CD14-positive monocyte (primary cell): ENCODE data around the gene YBX3. TPM values are rescaled to one million over a fixed set of nuclear protein-coding genes. Genes with fewer than 3 reads are reported as not detected.

Experiments
- DNase-seq, 3 donors: peaks; one replicate each; pipeline ENCODE4 v3.0.0-alpha.2; 2011 to 2022
- H2AFZ ChIP-seq: 2 replicates; pipeline ENCODE4 v1.6.0; 2012; ENCODE audit warnings: mild to moderate bottlenecking, low read depth, low read length, inconsistent platforms; ENCODE audit not compliant: insufficient read depth, poor library complexity, severe bottlenecking
- H3K27ac ChIP-seq, 2 donors: 1 replicate in 1 of 2; 2 replicates in 1 of 2; pipeline ENCODE4 v1.5.1; 2012 to 2013; ENCODE audit warnings: low read length in 2 of 2, control low read depth in 1 of 2, inconsistent platforms in 1 of 2, low read depth in 1 of 2, mild to moderate bottlenecking in 1 of 2
- H3K27me3 ChIP-seq, 2 donors: one replicate each; pipeline versions ENCODE4 v1.6.0 to v1.6.1; 2011 to 2013; ENCODE audit warnings: low read length in 2 of 2; ENCODE audit not compliant: control insufficient read depth in 2 of 2, insufficient read depth in 2 of 2
- H3K36me3 ChIP-seq, 2 donors: replicated peaks in 1 of 2; 1 replicate in 1 of 2; 2 replicates in 1 of 2; pipeline versions ENCODE4 v1.5.1 to v1.6.1; 2012 to 2013; ENCODE audit warnings: low read length in 2 of 2, control low read depth in 1 of 2, inconsistent platforms in 1 of 2, mild to moderate bottlenecking in 1 of 2; ENCODE audit not compliant: insufficient read depth in 2 of 2, control insufficient read depth in 1 of 2
- H3K4me1 ChIP-seq, 2 donors: 1 replicate in 1 of 2; 2 replicates in 1 of 2; pipeline versions ENCODE4 v1.5.1 to v1.6.1; 2012 to 2013; ENCODE audit warnings: low read length in 2 of 2, control low read depth in 1 of 2, inconsistent platforms in 1 of 2, mild to moderate bottlenecking in 1 of 2, moderate library complexity in 1 of 2; ENCODE audit not compliant: insufficient read depth in 2 of 2, control insufficient read depth in 1 of 2
- H3K4me2 ChIP-seq: replicated peaks from 2 replicates; pipeline ENCODE3; 2012; ENCODE audit warnings: low read length, moderate library complexity, mild to moderate bottlenecking; ENCODE audit not compliant: poor library complexity, severe bottlenecking; ENCODE audit errors: extremely low read depth
- H3K4me3 ChIP-seq, 3 experiments: fragments of 200-600 bp in 1 of 3; sonication (generic) in 1 of 3; replicated peaks in 1 of 3; 1 replicate in 2 of 3; 2 replicates in 1 of 3; pipeline ENCODE4 v1.5.1; 2011 to 2013; ENCODE audit warnings: low read length in 3 of 3, mild to moderate bottlenecking in 3 of 3, control low read depth in 2 of 3, low read depth in 2 of 3, inconsistent platforms in 1 of 3, moderate library complexity in 1 of 3
- H3K79me2 ChIP-seq: 2 replicates; pipeline ENCODE4 v1.6.0; 2012; ENCODE audit warnings: mild to moderate bottlenecking, control low read depth, inconsistent platforms, low read length, moderate library complexity; ENCODE audit not compliant: insufficient read depth
- H3K9ac ChIP-seq: 2 replicates; pipeline ENCODE4 v1.6.0; 2017; ENCODE audit warnings: low read length, mild to moderate bottlenecking; ENCODE audit not compliant: insufficient read depth, poor library complexity, severe bottlenecking
- H3K9me3 ChIP-seq, 2 donors: replicated peaks in 1 of 2; 1 replicate in 1 of 2; 2 replicates in 1 of 2; pipeline versions ENCODE4 v1.5.1 to v1.6.1; 2012 to 2013; ENCODE audit warnings: low read length in 2 of 2, control low read depth in 1 of 2; ENCODE audit not compliant: control insufficient read depth in 1 of 2, insufficient read depth in 1 of 2
- H4K20me1 ChIP-seq: 2 replicates; pipeline ENCODE4 v1.6.0; 2012; ENCODE audit warnings: mild to moderate bottlenecking, low read length, control low read depth, moderate library complexity; ENCODE audit not compliant: insufficient read depth
- H3K27ac Mint-ChIP-seq, 7 donors: one replicate each; pipeline ENCODE4 v1.8.0; 2020; ENCODE audit warnings: mild to moderate bottlenecking in 7 of 7, mixed read lengths in 7 of 7, moderate library complexity in 6 of 7, inconsistent platforms in 2 of 7
- H3K27me3 Mint-ChIP-seq, 3 donors: one replicate each; pipeline ENCODE4 v1.8.0; 2021 to 2022; ENCODE audit warnings: low read depth in 3 of 3, mild to moderate bottlenecking in 3 of 3, mixed read lengths in 3 of 3, moderate library complexity in 3 of 3, inconsistent platforms in 1 of 3
- H3K36me3 Mint-ChIP-seq, 2 donors: one replicate each; pipeline ENCODE4 v1.8.0; 2020; ENCODE audit warnings: mixed read lengths in 2 of 2, inconsistent platforms in 1 of 2, mild to moderate bottlenecking in 1 of 2
- H3K4me1 Mint-ChIP-seq: one replicate; pipeline ENCODE4 v1.8.0; 2020; ENCODE audit warnings: mild to moderate bottlenecking, mixed read lengths
- H3K4me3 Mint-ChIP-seq, 2 donors: one replicate each; pipeline ENCODE4 v1.8.0; 2020; ENCODE audit warnings: mild to moderate bottlenecking in 2 of 2, mixed read lengths in 2 of 2, moderate library complexity in 1 of 2
- H3K9me3 Mint-ChIP-seq, 7 donors: one replicate each; pipeline ENCODE4 v1.8.0; 2020 to 2022; ENCODE audit warnings: mixed read lengths in 7 of 7, mild to moderate bottlenecking in 6 of 7, moderate library complexity in 6 of 7, inconsistent platforms in 2 of 7
- WGBS: methylation state at CpG from one replicate; pipeline ENCODE4 v1.1.5; 2013; ENCODE audit warnings: missing lambda C conversion rate; ENCODE audit not compliant: insufficient coverage; 5-methylcytosine and 5-hydroxymethylcytosine counted together
- intact Hi-C, 2 donors: fragments of 100-400 bp; cut with micrococcal nuclease; formaldehyde crosslinking; loops; one replicate each; pipeline versions ENCODE4 v1.15.0 to v1.15.1; 2023
- polyA plus RNA-seq, 3 donors: library from polyadenylated mRNA; depleted of rRNA in 1 of 3; unstranded in 2 of 3; stranded (reverse) in 1 of 3; fragments of 300-500 nt in 2 of 3; fragments of >200 nt in 1 of 3; fragmentation: Illumina TruSeq in 2 of 3; gene quantifications; 1 replicate in 2 of 3; 2 replicates in 1 of 3; pipeline ENCODE4 v1.2.3, GENCODE V29; 2012 to 2021
- TF ChIP-seq, protein P1 (sequence below): fragments of 200-600 bp; IDR thresholded peaks from one replicate; pipeline ENCODE4 v1.8.0; 2022; ENCODE audit warnings: antibody characterized with exemption, mild to moderate bottlenecking

Gene YBX3
- polyA plus RNA-seq, 3 donors: 104 to 203 (median 131) TPM

GRCh38 chr12:10664499-10664898 lies 58.6 kb downstream of the YBX3 start:
- H3K4me1 Mint-ChIP-seq: peaks cover 13% of the 10 kb centered on the region
- no peak for DNase-seq
- Histone ChIP-seq H3K9me3 (no peaks in the 10 kb centered on the region), H3K4me1 (peaks cover 6% of the 10 kb centered on the region in 2 donors), H3K79me2 (no peaks in the 10 kb centered on the region), H3K9ac (no peak overlapping the region), H3K27me3 (peaks cover 7 to 9% of the 10 kb centered on the region in 2 donors), H3K27ac (no peak overlapping the region), H3K4me3 (no peak overlapping the region), H3K36me3 (no peaks in the 10 kb centered on the region), H4K20me1 (no peaks in the 10 kb centered on the region), H2AFZ (no peak overlapping the region), H3K4me2 (no peak overlapping the region)
- H3K4me3 Mint-ChIP-seq: no peak overlapping the region
- intact Hi-C loops: no loop called here
- H3K27ac Mint-ChIP-seq: no peak overlapping the region
- H3K9me3 Mint-ChIP-seq: peaks cover 0 to 11% (median 1%) of the 10 kb centered on the region in 7 donors
- TF ChIP-seq, protein P1, sequence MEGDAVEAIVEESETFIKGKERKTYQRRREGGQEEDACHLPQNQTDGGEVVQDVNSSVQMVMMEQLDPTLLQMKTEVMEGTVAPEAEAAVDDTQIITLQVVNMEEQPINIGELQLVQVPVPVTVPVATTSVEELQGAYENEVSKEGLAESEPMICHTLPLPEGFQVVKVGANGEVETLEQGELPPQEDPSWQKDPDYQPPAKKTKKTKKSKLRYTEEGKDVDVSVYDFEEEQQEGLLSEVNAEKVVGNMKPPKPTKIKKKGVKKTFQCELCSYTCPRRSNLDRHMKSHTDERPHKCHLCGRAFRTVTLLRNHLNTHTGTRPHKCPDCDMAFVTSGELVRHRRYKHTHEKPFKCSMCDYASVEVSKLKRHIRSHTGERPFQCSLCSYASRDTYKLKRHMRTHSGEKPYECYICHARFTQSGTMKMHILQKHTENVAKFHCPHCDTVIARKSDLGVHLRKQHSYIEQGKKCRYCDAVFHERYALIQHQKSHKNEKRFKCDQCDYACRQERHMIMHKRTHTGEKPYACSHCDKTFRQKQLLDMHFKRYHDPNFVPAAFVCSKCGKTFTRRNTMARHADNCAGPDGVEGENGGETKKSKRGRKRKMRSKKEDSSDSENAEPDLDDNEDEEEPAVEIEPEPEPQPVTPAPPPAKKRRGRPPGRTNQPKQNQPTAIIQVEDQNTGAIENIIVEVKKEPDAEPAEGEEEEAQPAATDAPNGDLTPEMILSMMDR: no peak
- no CpG with 5 or more reads among the region's 2 CpGs for WGBS
- H3K27me3 Mint-ChIP-seq: peaks cover 8 to 21% (median 12%) of the 10 kb centered on the region in 3 donors
- no peaks in the 10 kb centered on the region for H3K36me3 Mint-ChIP-seq

DNA sequence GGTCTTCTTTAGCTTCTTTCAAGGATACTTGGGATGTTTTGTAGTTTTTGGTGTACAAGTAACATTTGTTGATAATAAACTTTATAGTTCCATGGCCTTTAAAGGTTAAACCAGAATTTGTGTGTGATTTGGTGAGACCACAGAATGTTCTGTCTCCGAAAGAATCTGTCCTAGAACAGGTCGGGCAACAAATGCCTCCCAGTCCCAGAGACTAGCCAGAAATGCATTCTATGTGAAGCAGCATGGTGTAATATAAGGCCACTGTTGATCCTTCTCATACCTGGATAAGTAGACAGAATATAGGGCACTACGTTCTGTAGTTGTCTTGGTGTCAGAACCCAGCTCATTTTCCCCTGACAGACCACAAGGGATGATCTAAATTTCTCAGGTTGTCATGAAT lies 59.3 kb downstream of the YBX3 start:
- H3K27ac Mint-ChIP-seq: no peak overlapping the region
- WGBS: 100% methylated on average over 1 of the region's 3 CpGs
- Histone ChIP-seq H3K27ac (no peak overlapping the region), H3K9me3 (no peaks in the 10 kb centered on the region), H3K4me1 (peaks cover 5 to 6% of the 10 kb centered on the region in 2 donors), H3K79me2 (no peaks in the 10 kb centered on the region), H3K4me2 (no peak overlapping the region), H3K36me3 (no peaks in the 10 kb centered on the region), H2AFZ (no peak overlapping the region), H3K27me3 (peaks cover 3 to 7% of the 10 kb centered on the region in 2 donors), H3K9ac (no peak overlapping the region), H3K4me3 (no peak overlapping the region), H4K20me1 (no peaks in the 10 kb centered on the region)
- peaks cover 6 to 16% (median 12%) of the 10 kb centered on the region in 3 donors for H3K27me3 Mint-ChIP-seq
- H3K4me1 Mint-ChIP-seq: peaks cover 13% of the 10 kb centered on the region
- no peak overlapping the region for H3K4me3 Mint-ChIP-seq
- TF ChIP-seq, protein P1: no peak
- peaks cover 0 to 11% (median 1%) of the 10 kb centered on the region in 7 donors for H3K9me3 Mint-ChIP-seq
- no peaks in the 10 kb centered on the region for H3K36me3 Mint-ChIP-seq
- DNase-seq: no peak
- intact Hi-C loops: no loop called here
